B cell (primary cell): ENCODE results near the gene KCNH6.

ENCODE experiments used
- CTCF ChIP-seq: fragments of 200-600 bp; IDR thresholded peaks from one replicate; pipeline ENCODE4 v1.8.0; 2022; ENCODE audit warnings: antibody characterized with exemption, mild to moderate bottlenecking
- EZH2 ChIP-seq: IDR thresholded peaks from 2 replicates; pipeline ENCODE4 v1.6.1; 2012; ENCODE audit warnings: borderline replicate concordance, low read depth, mild to moderate bottlenecking, moderate library complexity, low read length; ENCODE audit not compliant: insufficient read depth, poor library complexity, severe bottlenecking

- TF ChIP-seq EZH2 (no peak), CTCF (no peak)
Measured at GRCh38 chr17:63496177-63496576, 27.0 kb upstream of the KCNH6 start.
